Rectal smooth muscle tissue (tissue), 1 donor: ENCODE measurements around the gene SLC7A14.

Source experiments
- H3K27ac ChIP-seq: one replicate; pipeline ENCODE4 v1.7.0; 2013; ENCODE audit warnings: low read depth, low read length, inconsistent platforms
- H3K27me3 ChIP-seq: one replicate; pipeline ENCODE4 v1.7.0; 2013; ENCODE audit warnings: low read length; ENCODE audit not compliant: control insufficient read depth, insufficient read depth
- H3K36me3 ChIP-seq: one replicate; pipeline ENCODE4 v1.7.0; 2013; ENCODE audit warnings: low read length; ENCODE audit not compliant: control insufficient read depth, insufficient read depth
- H3K4me1 ChIP-seq: one replicate; pipeline ENCODE4 v1.7.0; 2013; ENCODE audit warnings: low read length; ENCODE audit not compliant: control insufficient read depth, insufficient read depth
- H3K4me3 ChIP-seq: one replicate; pipeline ENCODE4 v1.7.0; 2013; ENCODE audit warnings: low read length
- H3K9ac ChIP-seq: one replicate; pipeline ENCODE4 v1.7.0; 2013; ENCODE audit warnings: low read length

SLC7A14 gene

DNA sequence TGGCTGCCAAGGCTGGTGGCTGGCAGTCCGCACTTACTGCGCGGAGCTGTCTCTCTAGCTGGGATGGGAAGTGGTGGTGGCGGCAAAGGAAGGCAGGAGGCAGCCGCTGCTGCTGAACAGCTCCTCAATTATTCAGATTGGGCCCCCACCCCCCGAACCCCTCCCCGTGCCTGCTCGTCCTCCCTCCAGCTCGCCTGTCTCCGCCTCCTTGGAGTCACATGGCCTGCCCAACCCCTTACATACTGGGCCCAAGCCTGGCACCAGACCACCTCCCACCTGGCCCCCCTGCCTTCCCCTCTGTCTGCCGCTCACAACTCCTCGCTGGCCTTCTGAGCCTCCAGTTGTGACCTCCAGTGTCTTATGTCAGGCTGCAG, at the start of gene SLC7A14:
Gene SLC7A14, minus strand, starts transcription at position 139 of the 374 bp plus-strand sequence. CDS start 59,139 bp downstream, outside the sequence.
- Histone ChIP-seq H3K4me3 (no peak within 1 kb of the TSS), H3K4me1 (no peaks in the 10 kb centered on the region), H3K27me3 (peaks cover 17% of the 10 kb centered on the region), H3K27ac (no peak within 1 kb of the TSS), H3K9ac (no peak within 1 kb of the TSS), H3K36me3 (no peaks in the 10 kb centered on the region)

DNA sequence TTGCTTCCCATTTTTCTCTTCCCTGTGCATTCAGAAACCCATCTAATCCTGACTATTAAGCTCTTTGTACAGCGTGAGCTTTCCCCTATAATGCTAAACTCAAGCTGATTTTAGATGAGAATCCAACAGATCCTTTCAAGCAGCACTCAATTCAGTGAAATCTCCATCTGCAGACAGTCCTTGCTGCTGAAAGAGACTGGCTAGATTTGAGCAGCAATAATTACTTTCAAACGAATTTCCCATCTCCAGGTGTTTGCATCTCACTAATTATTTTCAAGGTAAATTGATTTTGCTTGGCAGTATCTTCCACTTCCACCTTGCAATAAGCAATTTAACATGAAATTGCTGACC, 49.5 kb upstream of the SLC7A14 start:
- no peak overlapping the region for H3K27ac ChIP-seq
- H3K9ac ChIP-seq = no peak overlapping the region
- H3K36me3 ChIP-seq = no peaks in the 10 kb centered on the region
- H3K4me1 ChIP-seq = no peaks in the 10 kb centered on the region
- H3K27me3 ChIP-seq = no peaks in the 10 kb centered on the region
- no peak overlapping the region for H3K4me3 ChIP-seq

DNA sequence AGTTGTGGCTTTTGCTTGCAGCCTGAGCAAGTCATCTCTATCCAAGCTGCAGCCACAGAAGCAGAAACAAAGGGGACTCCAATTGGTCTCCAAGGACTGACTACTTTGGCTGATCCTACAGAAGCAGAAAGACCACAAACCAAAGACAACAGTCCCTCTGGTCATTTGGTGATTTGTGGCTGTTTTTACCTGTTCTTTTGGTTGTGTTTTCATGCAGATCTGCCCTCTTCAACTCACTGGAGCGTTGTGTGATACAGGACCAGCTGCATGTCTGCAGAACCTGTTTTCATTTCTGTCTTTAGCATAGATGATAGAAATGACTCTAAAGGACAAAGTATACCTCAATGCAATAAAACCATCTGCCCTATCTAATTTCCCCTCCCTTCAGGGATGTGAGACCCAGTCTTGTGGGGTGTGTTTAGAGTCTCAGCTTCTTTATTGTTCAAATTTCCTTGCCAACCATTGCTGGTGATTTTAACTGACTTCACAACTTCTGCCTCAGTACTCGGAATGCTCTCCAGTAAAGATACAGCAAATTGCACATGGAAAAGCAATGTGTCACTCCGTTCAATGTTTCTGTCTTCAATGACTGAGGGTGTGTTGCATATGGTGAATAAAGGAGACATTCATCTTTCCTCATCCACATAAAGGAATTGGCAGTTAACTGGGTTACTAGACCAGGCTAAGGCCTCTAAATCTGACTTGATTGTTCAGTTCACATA, 48.9 kb upstream of the SLC7A14 start:
- H3K4me3 ChIP-seq = no peak overlapping the region
- H3K27me3 ChIP-seq = no peaks in the 10 kb centered on the region
- no peak overlapping the region for H3K9ac ChIP-seq
- no peak overlapping the region for H3K27ac ChIP-seq
- no peaks in the 10 kb centered on the region for H3K4me1 ChIP-seq
- no peaks in the 10 kb centered on the region for H3K36me3 ChIP-seq

DNA sequence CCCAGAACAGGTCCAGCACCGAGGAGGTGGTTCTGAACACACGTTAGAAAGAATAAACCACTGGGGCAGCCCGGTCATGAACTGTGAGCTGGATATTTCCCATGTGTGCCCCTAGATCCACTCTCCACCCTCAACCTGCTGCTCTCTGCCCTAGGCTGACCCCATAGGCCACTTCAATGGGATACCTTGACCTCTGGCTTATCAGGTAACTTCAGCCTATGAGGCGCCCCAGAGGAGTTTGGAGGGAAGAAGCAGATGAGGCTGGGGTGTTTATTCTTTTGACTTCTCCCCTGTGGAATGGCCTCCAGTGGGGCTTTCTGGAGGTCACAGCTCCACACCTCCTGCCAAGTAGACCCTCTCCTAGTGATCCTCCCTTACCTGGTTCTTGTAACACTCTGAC, 47.7 kb upstream of the SLC7A14 start:
- Histone ChIP-seq H3K9ac (no peak overlapping the region), H3K27me3 (no peaks in the 10 kb centered on the region), H3K36me3 (no peaks in the 10 kb centered on the region), H3K27ac (no peak overlapping the region), H3K4me3 (no peak overlapping the region), H3K4me1 (no peaks in the 10 kb centered on the region)

- Histone ChIP-seq H3K27me3 (no peaks in the 10 kb centered on the region), H3K27ac (no peak overlapping the region), H3K4me3 (no peak overlapping the region), H3K9ac (no peak overlapping the region), H3K36me3 (no peaks in the 10 kb centered on the region), H3K4me1 (no peaks in the 10 kb centered on the region)
Measured at GRCh38 chr3:170632780-170633179, 46.9 kb upstream of the SLC7A14 start.

GRCh38 chr3:170631755-170632488, 46.0 kb upstream of the SLC7A14 start:
- no peaks in the 10 kb centered on the region for H3K36me3 ChIP-seq
- H3K4me3 ChIP-seq = no peak overlapping the region
- no peak overlapping the region for H3K9ac ChIP-seq
- no peaks in the 10 kb centered on the region for H3K4me1 ChIP-seq
- no peak overlapping the region for H3K27ac ChIP-seq
- no peaks in the 10 kb centered on the region for H3K27me3 ChIP-seq

DNA sequence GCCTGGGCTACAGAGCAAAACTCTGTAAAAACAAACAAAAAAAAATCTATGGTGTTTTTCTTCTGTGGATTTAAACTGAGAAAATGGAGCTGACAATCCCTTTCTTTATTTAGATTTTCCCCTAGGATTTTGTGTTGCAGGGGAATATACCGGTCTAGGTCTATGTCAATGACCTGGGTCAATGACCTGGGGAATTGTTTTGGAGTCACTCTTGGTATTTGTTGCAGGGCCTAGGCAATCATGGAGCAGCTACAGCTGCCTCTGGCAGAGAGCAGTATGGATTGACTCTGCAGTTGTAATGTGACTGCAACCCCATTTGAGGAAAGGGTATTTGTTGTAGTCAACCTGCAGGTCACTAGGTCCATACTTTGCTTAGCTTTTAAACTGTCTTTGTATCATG, 37.6 kb upstream of the SLC7A14 start:
- no peak overlapping the region for H3K4me3 ChIP-seq
- H3K27ac ChIP-seq = no peak overlapping the region
- H3K9ac ChIP-seq = no peak overlapping the region
- H3K4me1 ChIP-seq = peaks cover 6% of the 10 kb centered on the region
- H3K27me3 ChIP-seq = no peaks in the 10 kb centered on the region
- no peaks in the 10 kb centered on the region for H3K36me3 ChIP-seq

DNA sequence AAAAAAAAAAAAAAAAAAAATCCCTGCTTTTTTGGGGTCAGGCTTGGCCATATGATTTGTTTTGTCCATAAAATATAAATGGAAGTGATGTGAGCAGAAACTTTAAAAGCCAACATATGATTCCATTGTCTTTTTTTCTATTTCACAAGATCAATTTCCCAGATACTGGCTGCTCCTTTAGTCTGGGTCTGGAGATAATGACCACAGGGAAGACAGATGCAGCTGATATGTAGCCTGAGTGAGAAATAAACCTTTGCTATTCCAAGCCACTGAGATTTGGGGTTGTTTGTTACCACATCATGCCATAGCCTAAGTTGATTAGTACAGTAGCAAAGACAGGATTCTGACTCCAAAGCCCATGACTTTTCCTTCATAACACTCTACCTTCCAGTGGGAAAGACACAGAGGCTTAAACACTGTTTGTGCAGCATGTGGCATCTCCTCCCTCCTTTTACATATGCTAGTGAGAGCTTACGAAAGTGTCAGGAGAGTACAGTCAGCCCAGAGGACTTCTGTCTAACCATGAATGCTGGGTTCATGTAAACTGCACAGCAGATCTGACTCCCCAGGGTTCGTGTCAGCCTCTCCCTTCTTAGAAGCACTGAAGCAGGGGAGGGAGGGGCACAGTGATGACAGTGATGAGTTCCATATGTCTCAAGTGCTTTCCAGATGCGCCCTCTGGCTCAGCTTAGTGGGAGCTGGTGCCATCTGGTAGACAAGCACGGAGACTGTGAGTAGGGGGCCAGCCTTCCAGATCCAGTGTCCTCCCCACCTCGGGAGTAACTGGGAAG, 36.7 kb upstream of the SLC7A14 start:
- Histone ChIP-seq H3K4me1 (peaks cover 6% of the 10 kb centered on the region), H3K27me3 (no peaks in the 10 kb centered on the region), H3K27ac (no peak overlapping the region), H3K4me3 (no peak overlapping the region), H3K36me3 (no peaks in the 10 kb centered on the region), H3K9ac (no peak overlapping the region)

GRCh38 chr3:170621256-170621655, 35.4 kb upstream of the SLC7A14 start:
- Histone ChIP-seq H3K27ac (no peak overlapping the region), H3K9ac (no peak overlapping the region), H3K4me3 (no peak overlapping the region), H3K27me3 (no peaks in the 10 kb centered on the region), H3K4me1 (peaks cover 6% of the 10 kb centered on the region), H3K36me3 (no peaks in the 10 kb centered on the region)

GRCh38 chr3:170614214-170614966, 28.5 kb upstream of the SLC7A14 start:
- Histone ChIP-seq H3K4me1 (no peaks in the 10 kb centered on the region), H3K36me3 (no peaks in the 10 kb centered on the region), H3K27ac (no peak overlapping the region), H3K27me3 (no peaks in the 10 kb centered on the region), H3K4me3 (no peak overlapping the region), H3K9ac (no peak overlapping the region)

GRCh38 chr3:170611751-170612150, 25.9 kb upstream of the SLC7A14 start:
- Histone ChIP-seq H3K27me3 (no peaks in the 10 kb centered on the region), H3K9ac (no peak overlapping the region), H3K36me3 (no peaks in the 10 kb centered on the region), H3K4me3 (no peak overlapping the region), H3K4me1 (no peaks in the 10 kb centered on the region), H3K27ac (no peak overlapping the region)

DNA sequence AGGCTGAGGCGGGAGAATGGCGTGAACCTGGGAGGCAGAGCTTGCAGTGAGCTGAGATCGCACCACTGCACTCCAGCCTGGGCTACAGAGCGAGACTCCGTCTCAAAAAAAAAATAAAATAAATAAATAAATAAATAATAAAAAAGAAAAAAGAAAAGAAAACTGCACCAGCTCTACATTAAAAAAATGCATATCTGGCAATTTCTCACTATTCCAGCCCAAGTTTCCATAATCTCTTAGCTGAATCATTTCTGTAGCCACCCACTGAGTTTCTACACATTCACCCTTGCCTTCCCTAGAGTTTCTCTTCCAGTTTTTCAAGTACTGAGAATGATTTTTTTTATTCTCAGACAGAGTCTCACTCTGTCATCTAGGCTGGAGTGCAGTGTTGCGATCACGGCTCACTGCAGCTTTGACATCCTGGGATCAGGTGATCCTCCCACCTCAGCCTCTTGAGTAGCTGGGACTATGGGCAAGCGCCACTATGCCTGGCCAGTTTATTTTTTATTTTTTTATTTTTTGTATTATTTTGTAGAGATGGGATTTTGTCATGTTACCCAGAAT, 24.5 kb upstream of the SLC7A14 start:
- H3K27ac ChIP-seq = no peak overlapping the region
- no peaks in the 10 kb centered on the region for H3K36me3 ChIP-seq

More for the DNA sequence above, 24.5 kb upstream of the SLC7A14 start:
- H3K4me3 ChIP-seq = no peak overlapping the region
- H3K9ac ChIP-seq = no peak overlapping the region
- no peaks in the 10 kb centered on the region for H3K27me3 ChIP-seq
- no peaks in the 10 kb centered on the region for H3K4me1 ChIP-seq
